ENCODE measurements around the gene TRAP1.
"Not testable (repeated sequence)": the region's sequence is repeated elsewhere in the genome, so short reads cannot be mapped to it uniquely, and the experiment has no call there.

Gene TRAP1

GRCh38 chr16:3610698-3611145 lies 106.6 kb downstream of the TRAP1 start:
- in situ Hi-C loops (cut with HindIII; ENCODE audit: low sequenced_read_pairs), result loop anchor here (5.0 kb wide), 1 partner anchor 103 kb away; no protein-coding TSS in a partner anchor
- no peak for TF ChIP-seq CTCF (IDR thresholded peaks at IDR 0.05; ENCODE audit: low read depth, low read length, missing control alignments)
- DNase-seq (ENCODE audit: low read depth), result no peak
- H3K4me3 ChIP-seq (ENCODE audit: low read depth, low read length), result peak overlapping the region; percentile 80

DNA sequence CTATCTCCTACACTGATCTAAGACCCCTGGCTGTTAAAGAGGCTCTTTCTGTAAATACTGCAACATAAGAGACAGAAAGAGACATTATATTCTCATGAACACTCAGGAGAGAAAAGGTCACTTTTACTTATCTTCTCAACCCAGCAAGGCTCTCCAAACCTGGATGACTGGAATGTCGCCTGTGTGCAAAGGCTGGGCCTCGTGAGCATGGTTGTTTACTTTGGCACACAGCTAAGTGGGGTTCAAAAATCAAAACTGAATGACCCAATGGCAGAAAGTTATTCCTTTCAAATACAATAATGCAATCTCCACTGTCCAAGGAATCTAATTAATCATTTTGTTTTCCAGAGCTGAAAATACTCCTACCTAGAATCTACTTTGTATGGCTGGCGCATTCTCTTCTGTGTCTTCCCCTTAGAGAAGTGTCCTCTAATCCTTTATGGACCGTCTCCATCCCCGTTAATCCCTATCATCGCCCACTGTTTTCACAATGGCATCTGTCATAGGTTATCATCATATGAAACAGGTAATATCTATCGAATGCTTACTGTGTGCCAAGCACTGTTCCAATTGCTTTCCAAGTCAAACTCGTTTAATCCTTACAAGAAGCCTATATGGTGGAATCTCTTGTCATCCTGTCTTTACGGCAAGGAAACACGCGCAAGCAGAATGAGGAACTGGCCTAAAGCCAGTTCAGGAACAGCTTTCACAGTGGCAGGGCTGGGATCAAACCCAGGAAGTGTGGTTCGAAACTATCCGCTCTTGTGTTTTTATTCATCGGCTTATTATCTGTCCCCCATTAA lies 107.2 kb downstream of the TRAP1 start:
- in situ Hi-C loops (cut with HindIII; ENCODE audit: low sequenced_read_pairs), result loop anchor here (5.0 kb wide), 2 partner anchors 67 to 103 kb away; no protein-coding TSS in a partner anchor
- H3K4me3 ChIP-seq (ENCODE audit: low read depth, low read length), result peak overlapping the region; percentile 80
- DNase-seq (ENCODE audit: low read depth), result no peak
- no peak for TF ChIP-seq CTCF (IDR thresholded peaks at IDR 0.05; ENCODE audit: low read depth, low read length, missing control alignments)

- H3K4me3 ChIP-seq (ENCODE audit: low read depth, low read length); DNase-seq (ENCODE audit: low read depth): not testable (repeated sequence)
- in situ Hi-C loops (cut with HindIII; ENCODE audit: low sequenced_read_pairs), result loop anchor here (5.0 kb wide), 1 partner anchor 68 kb away; no protein-coding TSS in a partner anchor
Observed at GRCh38 chr16:3608976-3609375, 108.3 kb downstream of the TRAP1 start.

DNA sequence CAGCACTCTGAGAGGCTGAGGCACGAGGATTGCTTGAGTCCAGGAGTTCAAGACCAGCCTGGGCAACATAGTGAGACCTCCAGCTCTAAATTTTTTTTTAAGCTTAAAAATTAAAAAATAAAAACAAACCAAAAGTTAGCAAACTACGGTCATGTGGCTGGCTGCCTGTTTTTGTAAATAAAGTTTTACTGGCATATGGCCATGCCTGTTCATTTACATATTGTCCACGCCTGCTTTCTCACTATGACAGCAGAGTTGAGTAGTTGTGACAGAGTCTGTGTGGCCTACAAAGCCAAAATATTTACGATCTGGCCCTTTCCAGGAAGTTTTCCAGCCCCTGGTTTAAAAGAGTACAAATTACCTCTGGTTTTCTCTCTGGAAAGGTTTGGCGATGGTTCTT lies 109.3 kb downstream of the TRAP1 start:
- in situ Hi-C loops (cut with HindIII; ENCODE audit: low sequenced_read_pairs), result loop anchor here (5.0 kb wide), 1 partner anchor 69 kb away; no protein-coding TSS in a partner anchor
- no peak for TF ChIP-seq CTCF (IDR thresholded peaks at IDR 0.05; ENCODE audit: low read depth, low read length, missing control alignments)
- no peak for DNase-seq (ENCODE audit: low read depth)
- no peak overlapping the region for H3K4me3 ChIP-seq (ENCODE audit: low read depth, low read length)

Measured in astrocyte of the cerebellum (primary cell).